ENCODE results near the gene C3orf18. TPM values are rescaled to one million over a fixed set of nuclear protein-coding genes. Genes with fewer than 3 reads are reported as not detected.

The C3orf18 gene
- polyA plus RNA-seq, 1 donor from 2014 or later = 39.9 TPM

DNA sequence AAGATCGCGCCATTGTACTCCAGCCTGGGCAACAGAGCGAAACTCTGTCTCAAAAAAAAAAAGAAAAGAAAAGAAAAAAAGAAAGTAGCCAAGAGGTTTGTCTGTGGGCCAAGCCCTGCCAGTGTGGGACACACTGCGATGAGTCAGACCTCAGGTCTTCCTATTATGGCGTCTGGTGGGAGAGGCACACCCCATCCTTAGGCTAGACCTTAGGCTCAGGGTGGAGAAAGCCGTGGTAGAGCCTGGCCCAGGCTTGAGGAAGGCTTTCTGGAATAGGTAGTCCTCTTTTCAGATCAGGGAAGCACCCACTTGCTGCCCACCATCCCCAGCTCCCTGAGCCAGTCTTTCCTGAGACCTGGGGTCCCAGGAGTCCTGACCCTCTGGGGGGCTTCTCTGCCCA lies 7.8 kb upstream of the C3orf18 start:
- no peak overlapping the region for H2AFZ ChIP-seq (ENCODE audit: low read depth, low read length)
- no peaks in the 10 kb centered on the region for H3K27me3 ChIP-seq (ENCODE audit: insufficient read depth, low read depth, low read length)
- TF ChIP-seq RAD21 (conservative IDR thresholded peaks at IDR 0.05) = no peak
- no peak for TF ChIP-seq SMC3 (conservative IDR thresholded peaks at IDR 0.05; ENCODE audit: poor library complexity)
- no peak for TF ChIP-seq EZH2 (IDR thresholded peaks at IDR 0.05; ENCODE audit: borderline replicate concordance, insufficient read depth, low read length, poor library complexity, severe bottlenecking)
- TF ChIP-seq, protein P1, sequence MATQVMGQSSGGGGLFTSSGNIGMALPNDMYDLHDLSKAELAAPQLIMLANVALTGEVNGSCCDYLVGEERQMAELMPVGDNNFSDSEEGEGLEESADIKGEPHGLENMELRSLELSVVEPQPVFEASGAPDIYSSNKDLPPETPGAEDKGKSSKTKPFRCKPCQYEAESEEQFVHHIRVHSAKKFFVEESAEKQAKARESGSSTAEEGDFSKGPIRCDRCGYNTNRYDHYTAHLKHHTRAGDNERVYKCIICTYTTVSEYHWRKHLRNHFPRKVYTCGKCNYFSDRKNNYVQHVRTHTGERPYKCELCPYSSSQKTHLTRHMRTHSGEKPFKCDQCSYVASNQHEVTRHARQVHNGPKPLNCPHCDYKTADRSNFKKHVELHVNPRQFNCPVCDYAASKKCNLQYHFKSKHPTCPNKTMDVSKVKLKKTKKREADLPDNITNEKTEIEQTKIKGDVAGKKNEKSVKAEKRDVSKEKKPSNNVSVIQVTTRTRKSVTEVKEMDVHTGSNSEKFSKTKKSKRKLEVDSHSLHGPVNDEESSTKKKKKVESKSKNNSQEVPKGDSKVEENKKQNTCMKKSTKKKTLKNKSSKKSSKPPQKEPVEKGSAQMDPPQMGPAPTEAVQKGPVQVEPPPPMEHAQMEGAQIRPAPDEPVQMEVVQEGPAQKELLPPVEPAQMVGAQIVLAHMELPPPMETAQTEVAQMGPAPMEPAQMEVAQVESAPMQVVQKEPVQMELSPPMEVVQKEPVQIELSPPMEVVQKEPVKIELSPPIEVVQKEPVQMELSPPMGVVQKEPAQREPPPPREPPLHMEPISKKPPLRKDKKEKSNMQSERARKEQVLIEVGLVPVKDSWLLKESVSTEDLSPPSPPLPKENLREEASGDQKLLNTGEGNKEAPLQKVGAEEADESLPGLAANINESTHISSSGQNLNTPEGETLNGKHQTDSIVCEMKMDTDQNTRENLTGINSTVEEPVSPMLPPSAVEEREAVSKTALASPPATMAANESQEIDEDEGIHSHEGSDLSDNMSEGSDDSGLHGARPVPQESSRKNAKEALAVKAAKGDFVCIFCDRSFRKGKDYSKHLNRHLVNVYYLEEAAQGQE (IDR thresholded peaks at IDR 0.05; ENCODE audit: borderline replicate concordance) = no peak
- TF ChIP-seq EP300 (conservative IDR thresholded peaks at IDR 0.05; ENCODE audit: poor library complexity, severe bottlenecking) = no peak
- no peak for TF ChIP-seq POLR2AphosphoS5 (IDR thresholded peaks at IDR 0.05)
- no peak for TF ChIP-seq MXI1 (conservative IDR thresholded peaks at IDR 0.05; ENCODE audit: poor library complexity, severe bottlenecking)
- TF ChIP-seq, protein P2, sequence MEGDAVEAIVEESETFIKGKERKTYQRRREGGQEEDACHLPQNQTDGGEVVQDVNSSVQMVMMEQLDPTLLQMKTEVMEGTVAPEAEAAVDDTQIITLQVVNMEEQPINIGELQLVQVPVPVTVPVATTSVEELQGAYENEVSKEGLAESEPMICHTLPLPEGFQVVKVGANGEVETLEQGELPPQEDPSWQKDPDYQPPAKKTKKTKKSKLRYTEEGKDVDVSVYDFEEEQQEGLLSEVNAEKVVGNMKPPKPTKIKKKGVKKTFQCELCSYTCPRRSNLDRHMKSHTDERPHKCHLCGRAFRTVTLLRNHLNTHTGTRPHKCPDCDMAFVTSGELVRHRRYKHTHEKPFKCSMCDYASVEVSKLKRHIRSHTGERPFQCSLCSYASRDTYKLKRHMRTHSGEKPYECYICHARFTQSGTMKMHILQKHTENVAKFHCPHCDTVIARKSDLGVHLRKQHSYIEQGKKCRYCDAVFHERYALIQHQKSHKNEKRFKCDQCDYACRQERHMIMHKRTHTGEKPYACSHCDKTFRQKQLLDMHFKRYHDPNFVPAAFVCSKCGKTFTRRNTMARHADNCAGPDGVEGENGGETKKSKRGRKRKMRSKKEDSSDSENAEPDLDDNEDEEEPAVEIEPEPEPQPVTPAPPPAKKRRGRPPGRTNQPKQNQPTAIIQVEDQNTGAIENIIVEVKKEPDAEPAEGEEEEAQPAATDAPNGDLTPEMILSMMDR (IDR thresholded peaks at IDR 0.05; ENCODE audit: poor library complexity, severe bottlenecking) = no peak
- TF ChIP-seq TAF1 (IDR thresholded peaks at IDR 0.05; ENCODE audit: low read depth) = no peak
- H3K27ac ChIP-seq (ENCODE audit: low read length) = no peak overlapping the region
- H3K36me3 ChIP-seq (ENCODE audit: insufficient read depth, low read length) = no peaks in the 10 kb centered on the region
- no peaks in the 10 kb centered on the region for H4K20me1 ChIP-seq (ENCODE audit: insufficient read depth)
- H3K4me3 ChIP-seq (ENCODE audit: low read length) = no peak overlapping the region
- H3K9ac ChIP-seq (ENCODE audit: low read length) = no peak overlapping the region
- no peaks in the 10 kb centered on the region for H3K9me3 ChIP-seq (ENCODE audit: low read length)
- no peaks in the 10 kb centered on the region for H3K79me2 ChIP-seq (replicated peaks; ENCODE audit: insufficient read depth, low read length)
- no peak overlapping the region for H3K4me2 ChIP-seq (ENCODE audit: low read length)
- no peaks in the 10 kb centered on the region for H3F3A ChIP-seq (ENCODE audit: insufficient read depth, low read length, poor library complexity, severe bottlenecking)
- H3K9me2 ChIP-seq (ENCODE audit: insufficient read depth, low read length) = no peaks in the 10 kb centered on the region

DNA sequence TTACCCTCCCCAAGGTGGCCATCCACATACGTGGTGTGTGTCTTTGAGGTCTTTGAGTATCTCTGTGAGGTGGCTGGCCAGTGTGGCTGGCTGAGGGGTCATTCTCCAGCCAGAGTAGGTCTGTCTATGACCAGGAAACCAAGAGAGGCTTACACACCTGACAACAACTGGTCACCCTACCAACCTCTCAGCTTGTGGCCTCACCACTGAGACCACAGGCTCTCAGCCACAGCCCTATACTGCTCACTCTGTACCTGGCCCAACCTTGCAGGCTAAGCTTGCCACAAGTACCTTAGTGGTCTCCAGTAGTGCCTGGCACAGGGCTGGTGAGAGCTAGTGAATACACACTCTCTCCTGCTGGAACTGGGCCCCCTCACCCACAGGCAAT lies 6.9 kb upstream of the C3orf18 start:
- Histone ChIP-seq H3K4me3 (ENCODE audit: low read length) (no peak overlapping the region), H3K9me3 (ENCODE audit: low read length) (no peaks in the 10 kb centered on the region), H3K9me2 (ENCODE audit: insufficient read depth, low read length) (no peaks in the 10 kb centered on the region), H3F3A (ENCODE audit: insufficient read depth, low read length, poor library complexity, severe bottlenecking) (no peaks in the 10 kb centered on the region), H3K9ac (ENCODE audit: low read length) (no peak overlapping the region), H3K4me2 (ENCODE audit: low read length) (no peak overlapping the region), H3K79me2 (replicated peaks; ENCODE audit: insufficient read depth, low read length) (no peaks in the 10 kb centered on the region), H4K20me1 (ENCODE audit: insufficient read depth) (no peaks in the 10 kb centered on the region), H3K36me3 (ENCODE audit: insufficient read depth, low read length) (no peaks in the 10 kb centered on the region), H3K27ac (ENCODE audit: low read length) (no peak overlapping the region), H3K27me3 (ENCODE audit: insufficient read depth, low read depth, low read length) (no peaks in the 10 kb centered on the region), H2AFZ (ENCODE audit: low read depth, low read length) (no peak overlapping the region)
- no peak for TF ChIP-seq EP300 (conservative IDR thresholded peaks at IDR 0.05; ENCODE audit: poor library complexity, severe bottlenecking)
- no peak for TF ChIP-seq MXI1 (conservative IDR thresholded peaks at IDR 0.05; ENCODE audit: poor library complexity, severe bottlenecking)
- no peak for TF ChIP-seq EZH2 (IDR thresholded peaks at IDR 0.05; ENCODE audit: borderline replicate concordance, insufficient read depth, low read length, poor library complexity, severe bottlenecking)
- TF ChIP-seq POLR2AphosphoS5 (IDR thresholded peaks at IDR 0.05) = no peak
- TF ChIP-seq SMC3 (conservative IDR thresholded peaks at IDR 0.05; ENCODE audit: poor library complexity) = no peak
- TF ChIP-seq, protein P1 (IDR thresholded peaks at IDR 0.05; ENCODE audit: borderline replicate concordance) = no peak
- no peak for TF ChIP-seq RAD21 (conservative IDR thresholded peaks at IDR 0.05)
- TF ChIP-seq, protein P2 (IDR thresholded peaks at IDR 0.05; ENCODE audit: poor library complexity, severe bottlenecking) = no peak
- TF ChIP-seq TAF1 (IDR thresholded peaks at IDR 0.05; ENCODE audit: low read depth) = no peak

Data from neural cell (in vitro differentiated cells).